GM23248 (cell line): ENCODE data around the gene STYXL2. TPM values are rescaled to one million over a fixed set of nuclear protein-coding genes. Genes with fewer than 3 reads are reported as not detected.

ENCODE experiments used
- DNase-seq: peaks from one replicate; pipeline ENCODE4 v3.0.0-alpha.2; 2015
- H2AFZ ChIP-seq: fragments of 200-600 bp; sonication (generic); 2 replicates; pipeline ENCODE4 v1.6.1; 2016; ENCODE audit warnings: antibody characterized with exemption
- H3F3A ChIP-seq: fragments of 200-600 bp; sonication (generic); 2 replicates; pipeline ENCODE4 v1.6.1; 2016; ENCODE audit warnings: mild to moderate bottlenecking, antibody characterized with exemption, mixed run types; ENCODE audit not compliant: insufficient read depth
- H3K27ac ChIP-seq: fragments of 200-600 bp; sonication (generic); 2 replicates; pipeline ENCODE4 v1.5.1; 2016; ENCODE audit warnings: mild to moderate bottlenecking
- H3K27me3 ChIP-seq: fragments of 200-600 bp; sonication (generic); replicated peaks from 2 replicates; pipeline ENCODE4 v1.6.1; 2016; ENCODE audit warnings: mild to moderate bottlenecking; ENCODE audit not compliant: insufficient read depth
- H3K36me3 ChIP-seq: fragments of 200-600 bp; sonication (generic); 2 replicates; pipeline ENCODE4 v1.6.1; 2016; ENCODE audit warnings: low read depth, mild to moderate bottlenecking
- H3K4me1 ChIP-seq: fragments of 200-600 bp; sonication (generic); 2 replicates; pipeline ENCODE4 v1.6.1; 2016; ENCODE audit warnings: mild to moderate bottlenecking; ENCODE audit not compliant: insufficient read depth
- H3K4me2 ChIP-seq: fragments of 200-600 bp; sonication (generic); one replicate; pipeline ENCODE4 v1.6.1; 2016; ENCODE audit warnings: mild to moderate bottlenecking; ENCODE audit not compliant: unreplicated experiment
- H3K4me3 ChIP-seq: fragments of 200-600 bp; sonication (generic); 2 replicates; pipeline ENCODE4 v1.5.1; 2016; ENCODE audit warnings: mild to moderate bottlenecking
- H3K79me2 ChIP-seq: fragments of 200-600 bp; sonication (generic); 2 replicates; pipeline ENCODE4 v1.6.1; 2016; ENCODE audit warnings: mild to moderate bottlenecking; ENCODE audit not compliant: insufficient read depth
- H3K9ac ChIP-seq: fragments of 200-600 bp; sonication (generic); 2 replicates; pipeline ENCODE4 v1.6.1; 2016; ENCODE audit warnings: mild to moderate bottlenecking
- H3K9me2 ChIP-seq: fragments of 200-600 bp; sonication (generic); 2 replicates; pipeline ENCODE4 v1.6.1; 2016; ENCODE audit warnings: mixed run types, mild to moderate bottlenecking, moderate library complexity; ENCODE audit not compliant: insufficient read depth
- H3K9me3 ChIP-seq: fragments of 200-600 bp; sonication (generic); one replicate; pipeline ENCODE4 v1.6.1; 2017; ENCODE audit warnings: low read depth
- H4K20me1 ChIP-seq: fragments of 200-600 bp; sonication (generic); 2 replicates; pipeline ENCODE4 v1.6.0; 2016; ENCODE audit not compliant: insufficient read depth
- EZH2 ChIP-seq: fragments of 200-600 bp; sonication (generic); IDR thresholded peaks from 2 replicates; pipeline ENCODE4 v1.6.1; 2018; ENCODE audit warnings: antibody characterized with exemption, mild to moderate bottlenecking; ENCODE audit not compliant: insufficient read depth, poor library complexity, severe bottlenecking
- EZH2phosphoT487 ChIP-seq: fragments of 200-600 bp; sonication (generic); IDR thresholded peaks from 2 replicates; pipeline ENCODE4 v1.6.1; 2018; ENCODE audit warnings: antibody characterized with exemption, moderate library complexity, mild to moderate bottlenecking, low read depth; ENCODE audit not compliant: insufficient read depth
- WGBS, 2 experiments: methylation state at CpG; one replicate each; pipeline ENCODE4 v1.1.6; 2015 to 2017; ENCODE audit warnings: low lambda C conversion rate in 2 of 2, low coverage in 1 of 2; ENCODE audit errors: missing lambda C conversion rate in 2 of 2; 5-methylcytosine and 5-hydroxymethylcytosine counted together
- in situ Hi-C: fragments of 300-500 bp; cut with MboI; formaldehyde crosslinking; loops from 2 replicates; pipeline ENCODE4 v1.15.0; 2020
- polyA plus RNA-seq: library from polyadenylated mRNA; unstranded; fragments of >200 nt; fragmentation: Nextera tagmentation; extraction: Ambion mirVana; gene quantifications from 2 replicates; pipeline ENCODE4 v1.2.1, GENCODE V29; 2016
- total RNA-seq: library from RNA; depleted of rRNA; stranded (reverse); fragments of >200 nt; shearing (Covaris generic); gene quantifications from 2 replicates; pipeline ENCODE4 v1.2.3, GENCODE V29; 2014; rRNA removed

STYXL2 gene
- total and polyA plus RNA-seq, 2 experiments from 2014 or later: not detected

GRCh38 chr1:167138703-167139102 lies 44.8 kb downstream of the STYXL2 start:
- no peak overlapping the region for H3K9ac ChIP-seq
- H3F3A ChIP-seq: no peaks in the 10 kb centered on the region
- no peak for TF ChIP-seq EZH2
- TF ChIP-seq EZH2phosphoT487: no peak
- 0 out of 2 replicates have a peak, but pooled peaks cover 16% of the 10 kb centered on the region for H3K27me3 ChIP-seq
- no peak overlapping the region for H2AFZ ChIP-seq
- H3K36me3 ChIP-seq: no peaks in the 10 kb centered on the region
- no peak overlapping the region for H3K4me2 ChIP-seq
- H3K9me2 ChIP-seq: no peaks in the 10 kb centered on the region
- no peak for DNase-seq
- H3K27ac ChIP-seq: no peak overlapping the region
- 4 to 7% methylated on average over 1 of the region's 1 CpG for WGBS, 2 experiments
- in situ Hi-C loops: no loop called here
- H3K4me1 ChIP-seq: 0 out of 2 replicates have a peak, but pooled peaks cover 3% of the 10 kb centered on the region
- no peaks in the 10 kb centered on the region for H3K9me3 ChIP-seq
- no peak overlapping the region for H3K4me3 ChIP-seq
- no peaks in the 10 kb centered on the region for H4K20me1 ChIP-seq
- no peaks in the 10 kb centered on the region for H3K79me2 ChIP-seq

- no peak overlapping the region for H3K4me3 ChIP-seq
- H3K36me3 ChIP-seq: no peaks in the 10 kb centered on the region
- no peak for DNase-seq
- no peaks in the 10 kb centered on the region for H3K4me1 ChIP-seq
- H3K27me3 ChIP-seq: no peaks in the 10 kb centered on the region
- H3K79me2 ChIP-seq: no peaks in the 10 kb centered on the region
- H3K27ac ChIP-seq: no peak overlapping the region
- 33 to 41% methylated on average over 3 of the region's 3 CpGs for WGBS, 2 experiments
- no peaks in the 10 kb centered on the region for H3F3A ChIP-seq
- no peak overlapping the region for H3K9ac ChIP-seq
- in situ Hi-C loops: no loop called here
- H4K20me1 ChIP-seq: no peaks in the 10 kb centered on the region
- no peak overlapping the region for H3K4me2 ChIP-seq
- H3K9me3 ChIP-seq: no peaks in the 10 kb centered on the region
- no peak overlapping the region for H2AFZ ChIP-seq
- no peaks in the 10 kb centered on the region for H3K9me2 ChIP-seq
- TF ChIP-seq EZH2 (no peak), EZH2phosphoT487 (no peak)
These were observed 48.1 kb downstream of the STYXL2 start for GRCh38 chr1:167141963-167142362.

Other genes starting within 250 kb of the STYXL2 start
- 6.2 and 7.0 TPM in 2 replicates for gene TADA1, start 217.8 kb upstream of the STYXL2 start, total RNA-seq
- 9.4 and 9.9 TPM in 2 replicates for gene TADA1, start 217.8 kb upstream of the STYXL2 start, polyA plus RNA-seq
- not detected in 2 replicates for gene ILDR2, start 118.5 kb upstream of the STYXL2 start, total RNA-seq
- gene ILDR2, start 118.5 kb upstream of the STYXL2 start, polyA plus RNA-seq: not detected in 2 replicates
- not detected in 2 replicates for gene MAEL, start 104.8 kb upstream of the STYXL2 start, total RNA-seq
- not detected in 2 replicates for gene MAEL, start 104.8 kb upstream of the STYXL2 start, polyA plus RNA-seq
- gene GPA33, start 3.7 kb upstream of the STYXL2 start, total RNA-seq: not detected in 2 replicates
- gene GPA33, start 3.7 kb upstream of the STYXL2 start, polyA plus RNA-seq: not detected in 2 replicates
- gene POU2F1, start 126.8 kb downstream of the STYXL2 start, total RNA-seq: 2.3 and 3.4 TPM in 2 replicates
- gene POU2F1, start 126.8 kb downstream of the STYXL2 start, polyA plus RNA-seq: 3.7 TPM in 2 replicates